Measurements from ENCODE around the gene CEL. TPM values are rescaled to one million over a fixed set of nuclear protein-coding genes. Genes with fewer than 3 reads are reported as not detected.

Gene CEL
- total RNA-seq, 1 experiment from 2014 or later = 3.6 TPM

DNA sequence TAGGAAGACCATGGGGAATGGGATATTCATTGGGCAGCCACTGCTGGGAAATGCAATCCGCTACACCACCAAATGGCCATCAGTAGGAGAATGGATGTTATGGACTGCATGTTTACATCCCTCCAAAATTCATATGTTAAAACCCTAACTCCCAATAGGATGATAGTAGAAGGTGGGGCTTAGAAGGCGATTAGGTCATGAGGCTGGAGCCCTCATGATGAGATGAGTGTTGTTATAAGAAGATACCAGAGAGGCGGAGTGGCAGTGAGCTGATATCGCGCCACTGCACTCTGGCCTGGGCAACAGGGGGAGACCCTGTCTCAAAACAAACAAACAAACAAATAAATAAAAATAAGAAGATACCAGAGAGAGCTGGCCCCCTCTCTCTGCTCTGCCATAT is 47.1 kb upstream of the CEL start:
- H3K4me3 Mint-ChIP-seq = no peak overlapping the region
- no peaks in the 10 kb centered on the region for H3K27me3 ChIP-seq (ENCODE audit: insufficient read depth, low read length)
- H3K14ac ChIP-seq (ENCODE audit: insufficient read depth, low read length) = no peak overlapping the region
- TF ChIP-seq, protein P1, sequence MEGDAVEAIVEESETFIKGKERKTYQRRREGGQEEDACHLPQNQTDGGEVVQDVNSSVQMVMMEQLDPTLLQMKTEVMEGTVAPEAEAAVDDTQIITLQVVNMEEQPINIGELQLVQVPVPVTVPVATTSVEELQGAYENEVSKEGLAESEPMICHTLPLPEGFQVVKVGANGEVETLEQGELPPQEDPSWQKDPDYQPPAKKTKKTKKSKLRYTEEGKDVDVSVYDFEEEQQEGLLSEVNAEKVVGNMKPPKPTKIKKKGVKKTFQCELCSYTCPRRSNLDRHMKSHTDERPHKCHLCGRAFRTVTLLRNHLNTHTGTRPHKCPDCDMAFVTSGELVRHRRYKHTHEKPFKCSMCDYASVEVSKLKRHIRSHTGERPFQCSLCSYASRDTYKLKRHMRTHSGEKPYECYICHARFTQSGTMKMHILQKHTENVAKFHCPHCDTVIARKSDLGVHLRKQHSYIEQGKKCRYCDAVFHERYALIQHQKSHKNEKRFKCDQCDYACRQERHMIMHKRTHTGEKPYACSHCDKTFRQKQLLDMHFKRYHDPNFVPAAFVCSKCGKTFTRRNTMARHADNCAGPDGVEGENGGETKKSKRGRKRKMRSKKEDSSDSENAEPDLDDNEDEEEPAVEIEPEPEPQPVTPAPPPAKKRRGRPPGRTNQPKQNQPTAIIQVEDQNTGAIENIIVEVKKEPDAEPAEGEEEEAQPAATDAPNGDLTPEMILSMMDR (conservative IDR thresholded peaks at IDR 0.05) = no peak
- no peaks in the 10 kb centered on the region for H4K20me1 ChIP-seq (ENCODE audit: control insufficient read depth, insufficient read depth, insufficient read length)
- no peak overlapping the region for H3K23ac ChIP-seq (ENCODE audit: insufficient read length, low read depth, low read length)
- H4K5ac ChIP-seq (ENCODE audit: insufficient read length, low read depth, low read length) = no peak overlapping the region
- H2AFZ ChIP-seq (ENCODE audit: low read length) = no peak overlapping the region
- no peak overlapping the region for H3K4ac ChIP-seq (ENCODE audit: low read depth, low read length)
- no peaks in the 10 kb centered on the region for H3K4me1 Mint-ChIP-seq
- no peak overlapping the region for H3K18ac ChIP-seq (ENCODE audit: insufficient read length, low read depth, low read length)
- no peak overlapping the region for H4K8ac ChIP-seq (replicated peaks; ENCODE audit: insufficient read length, low read depth, low read length)
- H3T11ph ChIP-seq (ENCODE audit: low read length) = no peak overlapping the region
- H3K23me2 ChIP-seq (ENCODE audit: insufficient read length, low read depth, low read length, poor library complexity, severe bottlenecking) = no peaks in the 10 kb centered on the region
- H3K9me3 ChIP-seq (ENCODE audit: control insufficient read depth, low read depth, low read length) = no peaks in the 10 kb centered on the region
- no peak overlapping the region for H2BK5ac ChIP-seq (ENCODE audit: insufficient read length, low read length)
- H3K27ac ChIP-seq (ENCODE audit: insufficient read length, low read depth, low read length) = no peak overlapping the region
- no peak overlapping the region for H2BK20ac ChIP-seq (ENCODE audit: low read depth, low read length, poor library complexity, severe bottlenecking)
- no peak overlapping the region for H3K27ac Mint-ChIP-seq
- no peak overlapping the region for H3K9ac ChIP-seq (ENCODE audit: extremely low read depth, insufficient read length, low read length)
- no peaks in the 10 kb centered on the region for H3K79me2 ChIP-seq (ENCODE audit: insufficient read depth, low read length)
- no peak overlapping the region for H2BK12ac ChIP-seq (ENCODE audit: insufficient read length, low read depth, low read length)
- DNase-seq = no peak
- H3K4me1 ChIP-seq (ENCODE audit: insufficient read depth, low read length) = no peaks in the 10 kb centered on the region
- H3K4me2 ChIP-seq (ENCODE audit: insufficient read depth, insufficient read length, low read length) = no peak overlapping the region
- H4K91ac ChIP-seq (ENCODE audit: insufficient read length, low read depth, low read length) = no peak overlapping the region
- H3K56ac ChIP-seq (ENCODE audit: insufficient read length, low read depth, low read length) = no peak overlapping the region
- H3K36me3 Mint-ChIP-seq (ENCODE audit: insufficient read depth in 1 of 3, low read depth in 3 of 3) = no peaks in the 10 kb centered on the region
- WGBS (ENCODE audit: extremely low coverage, insufficient read length, low lambda C conversion rate) = no CpG with 5 or more reads among the region's 5 CpGs
- peaks cover 0 to 3% of the 10 kb centered on the region in 2 experiments; a peak in 1 of 5 replicates for H3K9me3 Mint-ChIP-seq
- H3K27me3 Mint-ChIP-seq (ENCODE audit: low read depth) = peaks cover 77% of the 10 kb centered on the region
- no peaks in the 10 kb centered on the region for H3K79me1 ChIP-seq (ENCODE audit: insufficient read depth, low read depth, low read length, poor library complexity, severe bottlenecking)
- H2BK120ac ChIP-seq (ENCODE audit: low read depth, low read length, poor library complexity, severe bottlenecking) = no peak overlapping the region
- H2BK15ac ChIP-seq (ENCODE audit: low read depth, low read length) = no peak overlapping the region
- H2AK5ac ChIP-seq (ENCODE audit: insufficient read length, low read length) = no peak overlapping the region
